GM10266 (cell line): Measurements from ENCODE around the gene ZFYVE26.
"Not testable (repeated sequence)": the region's sequence is repeated elsewhere in the genome, so short reads cannot be mapped to it uniquely, and the experiment has no call there.

Experiments used
- DNase-seq: peaks from one replicate; pipeline ENCODE4 v3.0.0; 2012; ENCODE audit errors: extremely low spot score
- TF ChIP-seq, protein P1 (sequence below): IDR thresholded peaks from 2 replicates; pipeline ENCODE4 v1.5.1; 2012; ENCODE audit warnings: mild to moderate bottlenecking, low read depth; ENCODE audit not compliant: control insufficient read depth, insufficient read depth; ENCODE audit errors: missing control alignments

The ZFYVE26 gene

GRCh38 chr14:67703997-67704396 is 112.4 kb downstream of the ZFYVE26 start:
- no peak for DNase-seq
- TF ChIP-seq, protein P1, sequence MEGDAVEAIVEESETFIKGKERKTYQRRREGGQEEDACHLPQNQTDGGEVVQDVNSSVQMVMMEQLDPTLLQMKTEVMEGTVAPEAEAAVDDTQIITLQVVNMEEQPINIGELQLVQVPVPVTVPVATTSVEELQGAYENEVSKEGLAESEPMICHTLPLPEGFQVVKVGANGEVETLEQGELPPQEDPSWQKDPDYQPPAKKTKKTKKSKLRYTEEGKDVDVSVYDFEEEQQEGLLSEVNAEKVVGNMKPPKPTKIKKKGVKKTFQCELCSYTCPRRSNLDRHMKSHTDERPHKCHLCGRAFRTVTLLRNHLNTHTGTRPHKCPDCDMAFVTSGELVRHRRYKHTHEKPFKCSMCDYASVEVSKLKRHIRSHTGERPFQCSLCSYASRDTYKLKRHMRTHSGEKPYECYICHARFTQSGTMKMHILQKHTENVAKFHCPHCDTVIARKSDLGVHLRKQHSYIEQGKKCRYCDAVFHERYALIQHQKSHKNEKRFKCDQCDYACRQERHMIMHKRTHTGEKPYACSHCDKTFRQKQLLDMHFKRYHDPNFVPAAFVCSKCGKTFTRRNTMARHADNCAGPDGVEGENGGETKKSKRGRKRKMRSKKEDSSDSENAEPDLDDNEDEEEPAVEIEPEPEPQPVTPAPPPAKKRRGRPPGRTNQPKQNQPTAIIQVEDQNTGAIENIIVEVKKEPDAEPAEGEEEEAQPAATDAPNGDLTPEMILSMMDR, result no peak

- DNase-seq, result not testable (repeated sequence)
These were observed 114.9 kb downstream of the ZFYVE26 start, which contains the start of gene RDH12 for GRCh38 chr14:67701492-67701891. TSS of gene RDH12 (plus strand) at chr14:67701886. CDS start at chr14:67722643, 20,757 bp downstream.

DNA sequence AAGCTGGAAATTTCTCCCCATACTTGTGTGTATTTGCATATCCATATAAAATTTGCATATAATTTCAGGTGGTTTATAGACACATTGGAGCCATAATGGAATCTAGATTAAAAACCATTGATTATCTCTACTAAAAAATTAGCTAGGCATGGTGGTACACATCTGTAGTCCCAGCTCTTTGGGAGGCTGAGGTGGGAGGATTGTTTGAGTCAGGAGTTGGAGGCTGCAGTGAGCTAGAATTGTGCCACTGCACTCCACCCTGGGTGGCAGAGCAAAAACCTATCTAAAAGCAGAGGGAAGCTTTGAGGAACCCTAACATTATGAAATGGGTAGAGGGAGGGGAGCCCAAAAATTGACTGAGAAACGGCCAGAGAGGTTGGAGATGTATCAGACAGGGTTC is 118.2 kb downstream of the ZFYVE26 start:
- TF ChIP-seq, protein P1, result no peak
- DNase-seq, result no peak

- DNase-seq, result no peak
- TF ChIP-seq, protein P1, result no peak
These were observed 119.4 kb downstream of the ZFYVE26 start for GRCh38 chr14:67697006-67697405.
